H1 (cell line): ENCODE data around the gene SBNO2. TPM values are rescaled to one million over a fixed set of nuclear protein-coding genes. Genes with fewer than 3 reads are reported as not detected.

Experiments
- CTCF ChIA-PET: fragments of 300-600 bp; sonication (Branson Sonifier 250); formaldehyde crosslinking; loops from one replicate; lab custom pipeline; 2021; ENCODE audit not compliant: partially characterized antibody; lab: Charles Lee
- POLR2A ChIA-PET: fragments of 300-600 bp; sonication (Branson Sonifier 250); formaldehyde crosslinking; loops from one replicate; lab custom pipeline; 2021; ENCODE audit warnings: inconsistent platforms; ENCODE audit not compliant: partially characterized antibody; lab: Charles Lee
- DNase-seq, 2 experiments: peaks; one replicate each; pipeline versions ENCODE4 v3.0.0 to v3.0.0-alpha.2; 2010 to 2022; ENCODE audit warnings: low spot score in 2 of 2, low read depth in 1 of 2, mixed read lengths in 1 of 2
- FAIRE-seq: peaks from 2 replicates; lab custom pipeline; 2011; peaks lifted over from hg19 to GRCh38; lab: Jason Lieb, UNC
- H2AFZ ChIP-seq: 2 replicates; pipeline ENCODE4 v1.8.1; 2012; ENCODE audit warnings: low read length, inconsistent platforms
- H2AK5ac ChIP-seq: 2 replicates; pipeline ENCODE4 v1.6.1; 2013; ENCODE audit warnings: low read depth, low read length
- H2BK120ac ChIP-seq: replicated peaks from 2 replicates; pipeline ENCODE3; 2013; ENCODE audit warnings: low read depth, low read length, inconsistent platforms
- H2BK12ac ChIP-seq: 2 replicates; pipeline ENCODE4 v1.6.1; 2013; ENCODE audit warnings: low read depth, low read length
- H2BK15ac ChIP-seq: 2 replicates; pipeline ENCODE4 v1.6.1; 2013; ENCODE audit warnings: low read length
- H2BK20ac ChIP-seq: 2 replicates; pipeline ENCODE4 v1.6.1; 2013; ENCODE audit warnings: low read length
- H2BK5ac ChIP-seq: 2 replicates; pipeline ENCODE4 v1.6.1; 2013; ENCODE audit warnings: low read depth, low read length
- H3K14ac ChIP-seq: 2 replicates; pipeline ENCODE4 v1.6.1; 2013; ENCODE audit warnings: inconsistent platforms; ENCODE audit not compliant: insufficient read length
- H3K18ac ChIP-seq: 2 replicates; pipeline ENCODE4 v1.6.1; 2013; ENCODE audit warnings: low read length; ENCODE audit errors: extremely low read depth
- H3K23ac ChIP-seq: 2 replicates; pipeline ENCODE4 v1.6.1; 2013; ENCODE audit warnings: inconsistent platforms; ENCODE audit not compliant: insufficient read length
- H3K23me2 ChIP-seq: 2 replicates; pipeline ENCODE4 v1.6.1; 2013; ENCODE audit warnings: low read depth, low read length
- H3K27ac ChIP-seq: 2 replicates; pipeline ENCODE4 v1.6.1; 2011; ENCODE audit warnings: low read depth, low read length, inconsistent platforms
- H3K27me3 ChIP-seq, 4 experiments: replicated peaks in 1 of 4; 1 replicate in 1 of 4; 2 replicates in 3 of 4; pipeline versions ENCODE4 v1.6.1 to v1.8.1; 2011 to 2013; ENCODE audit warnings: low read length in 3 of 4, mild to moderate bottlenecking in 3 of 4, inconsistent platforms in 2 of 4, mixed read lengths in 2 of 4, moderate library complexity in 1 of 4; ENCODE audit not compliant: control insufficient read depth in 3 of 4, insufficient read depth in 3 of 4; ENCODE audit errors: extremely low read depth in 1 of 4
- H3K36me3 ChIP-seq, 4 experiments: 2 replicates each; pipeline versions ENCODE4 v1.6.1 to v1.8.1; 2011 to 2013; ENCODE audit warnings: mild to moderate bottlenecking in 4 of 4, low read length in 3 of 4, moderate library complexity in 2 of 4, control low read depth in 1 of 4, inconsistent platforms in 1 of 4; ENCODE audit not compliant: insufficient read depth in 4 of 4, control insufficient read depth in 2 of 4
- H3K4ac ChIP-seq: replicated peaks from 2 replicates; pipeline ENCODE3; 2013; ENCODE audit warnings: low read length, low read depth, mixed read lengths, inconsistent platforms; ENCODE audit not compliant: insufficient read length
- H3K4me1 ChIP-seq, 4 experiments: replicated peaks in 1 of 4; 1 replicate in 1 of 4; 2 replicates in 3 of 4; pipeline versions ENCODE4 v1.6.1 to v1.8.1; 2011 to 2013; ENCODE audit warnings: low read length in 3 of 4, inconsistent platforms in 2 of 4, mixed read lengths in 1 of 4; ENCODE audit not compliant: insufficient read depth in 4 of 4, control insufficient read depth in 3 of 4
- H3K4me2 ChIP-seq, 2 experiments: 2 replicates each; pipeline versions ENCODE4 v1.6.1 to v1.8.1; 2011 to 2013; ENCODE audit warnings: low read depth in 2 of 2, low read length in 2 of 2, control low read depth in 1 of 2, inconsistent platforms in 1 of 2, mild to moderate bottlenecking in 1 of 2; ENCODE audit not compliant: insufficient read depth in 1 of 2
- H3K4me3 ChIP-seq, 4 experiments: fragments of 200-600, 300-600 bp in 1 of 4; sonication (generic), shearing (Covaris generic), sonication (Bioruptor Twin) in 1 of 4; 2 replicates each; pipeline versions ENCODE4 v1.5.1 to v1.8.1; 2011 to 2016; ENCODE audit warnings: low read length in 4 of 4, low read depth in 3 of 4, control low read depth in 2 of 4, inconsistent platforms in 2 of 4, mild to moderate bottlenecking in 2 of 4, mixed read lengths in 1 of 4, moderate library complexity in 1 of 4; ENCODE audit not compliant: insufficient read depth in 2 of 4; ENCODE audit errors: extremely low read depth in 1 of 4
- H3K56ac ChIP-seq: replicated peaks from 2 replicates; pipeline ENCODE3; 2013; ENCODE audit warnings: low read depth, mild to moderate bottlenecking, mixed read lengths, low read length, inconsistent platforms; ENCODE audit not compliant: insufficient read length
- H3K79me1 ChIP-seq: 2 replicates; pipeline ENCODE4 v1.6.1; 2013; ENCODE audit warnings: low read depth, low read length, control low read depth
- H3K79me2 ChIP-seq, 2 experiments: 2 replicates each; pipeline versions ENCODE4 v1.6.1 to v1.8.1; 2012 to 2013; ENCODE audit warnings: low read length in 2 of 2, mild to moderate bottlenecking in 2 of 2, inconsistent platforms in 1 of 2; ENCODE audit not compliant: insufficient read depth in 2 of 2, control insufficient read depth in 1 of 2
- H3K9ac ChIP-seq, 4 experiments: replicated peaks in 1 of 4; 1 replicate in 1 of 4; 2 replicates in 3 of 4; pipeline versions ENCODE4 v1.6.1 to v1.8.1; 2011 to 2013; ENCODE audit warnings: low read depth in 3 of 4, low read length in 3 of 4, control low read depth in 2 of 4, mild to moderate bottlenecking in 2 of 4, moderate library complexity in 2 of 4, inconsistent platforms in 1 of 4; ENCODE audit errors: extremely low read depth in 1 of 4
- H3K9me3 ChIP-seq, 2 experiments: 2 replicates each; pipeline versions ENCODE4 v1.6.1 to v1.8.1; 2012 to 2013; ENCODE audit warnings: mild to moderate bottlenecking in 2 of 2, moderate library complexity in 2 of 2, control low read depth in 1 of 2, inconsistent platforms in 1 of 2, low read depth in 1 of 2, low read length in 1 of 2, mixed read lengths in 1 of 2; ENCODE audit not compliant: insufficient read depth in 2 of 2
- H4K20me1 ChIP-seq, 2 experiments: replicated peaks in 1 of 2; 2 replicates each; pipeline versions ENCODE3 to v1.8.1; 2011 to 2013; ENCODE audit warnings: inconsistent platforms in 2 of 2, low read length in 2 of 2, mild to moderate bottlenecking in 1 of 2; ENCODE audit not compliant: insufficient read depth in 2 of 2, control insufficient read depth in 1 of 2
- H4K5ac ChIP-seq: 2 replicates; pipeline ENCODE4 v1.6.1; 2013; ENCODE audit warnings: low read length, low read depth, mixed read lengths, inconsistent platforms; ENCODE audit not compliant: insufficient read length
- H4K8ac ChIP-seq: 2 replicates; pipeline ENCODE4 v1.8.0; 2013; ENCODE audit warnings: mild to moderate bottlenecking, moderate library complexity, low read length, inconsistent platforms; ENCODE audit not compliant: insufficient read depth; ENCODE audit errors: extremely low read depth
- H4K91ac ChIP-seq: replicated peaks from 2 replicates; pipeline ENCODE3; 2013; ENCODE audit warnings: low read length, mixed read lengths, inconsistent platforms; ENCODE audit not compliant: insufficient read length
- ATF2 ChIP-seq: IDR thresholded peaks from 2 replicates; pipeline ENCODE4 v1.6.1; 2012; ENCODE audit warnings: low read length, inconsistent platforms
- BACH1 ChIP-seq: IDR thresholded peaks from 2 replicates; pipeline ENCODE4 v1.6.1; 2012; ENCODE audit warnings: low read length, improper control_type of control experiment
- JUND ChIP-seq: IDR thresholded peaks from 2 replicates; pipeline ENCODE4 v1.6.1; 2011; ENCODE audit warnings: mild to moderate bottlenecking, improper control_type of control experiment, low read length
- POLR2AphosphoS5 ChIP-seq: IDR thresholded peaks from 2 replicates; pipeline ENCODE4 v1.6.1; 2011; ENCODE audit warnings: low read depth, low read length
- SIX5 ChIP-seq: IDR thresholded peaks from 2 replicates; pipeline ENCODE4 v1.6.1; 2011; ENCODE audit warnings: mild to moderate bottlenecking, low read depth, low read length
- TAF7 ChIP-seq: optimal IDR thresholded peaks from 2 replicates; pipeline ENCODE3; 2011; ENCODE audit warnings: low read depth, mild to moderate bottlenecking, inconsistent platforms, low read length, moderate library complexity, borderline replicate concordance
- YY1 ChIP-seq: IDR thresholded peaks from 2 replicates; pipeline ENCODE4 v1.6.1; 2011; ENCODE audit warnings: low read depth, mild to moderate bottlenecking, low read length
- WGBS, 2 experiments: shearing (Covaris generic) in 1 of 2; methylation state at CpG; one replicate each; pipeline versions ENCODE4 v1.1.6 to v1.1.7; 2013 to 2015; ENCODE audit warnings: low lambda C conversion rate in 2 of 2, mixed read lengths in 2 of 2, inconsistent platforms in 1 of 2, low coverage in 1 of 2, missing lambda C conversion rate in 1 of 2; ENCODE audit not compliant: insufficient replicate concordance in 2 of 2, insufficient coverage in 1 of 2, insufficient read length in 1 of 2; ENCODE audit errors: extremely low coverage in 1 of 2, missing lambda C conversion rate in 1 of 2; 5-methylcytosine and 5-hydroxymethylcytosine counted together
- polyA plus RNA-seq, 7 experiments: library from polyadenylated mRNA; depleted of rRNA in 3 of 7; stranded (reverse) in 5 of 7; unstranded in 2 of 7; fragments of >200 nt in 5 of 7; fragments of 200-250 nt in 2 of 7; gene quantifications; 1 replicate in 5 of 7; 2 replicates in 1 of 7; 4 replicates in 1 of 7; pipeline versions ENCODE4 v1.2.1 to v1.2.3, GENCODE V29; 2011 to 2013; ENCODE audit warnings: missing spikeins in 2 of 7, mixed read lengths in 2 of 7
- total RNA-seq: library from RNA; stranded (reverse); fragmentation: NEBNext Ultra II Directional; extraction: Animal tissue kit (Norgen Biotek cat#: 25700); gene quantifications from 2 replicates; pipeline ENCODE4 v1.2.1, GENCODE V29; 2021

Gene SBNO2
- total and polyA plus RNA-seq, 2 of the 8 experiments (the other 6 are each of a cell fraction or from before 2014, with no cell fraction given), result 12.2 to 31.4 TPM

GRCh38 chr19:1140272-1141027 lies 33.6 kb downstream of the SBNO2 start:
- H3K23ac ChIP-seq, result no peak overlapping the region
- H2BK20ac ChIP-seq, result no peak overlapping the region
- no peak overlapping the region for H3K14ac ChIP-seq
- DNase-seq, result no peak
- no peak overlapping the region for H2BK15ac ChIP-seq
- TF ChIP-seq JUND, result no peak
- no peak for TF ChIP-seq SIX5
- no peak for TF ChIP-seq TAF7
- no peak for TF ChIP-seq BACH1
- no peak for TF ChIP-seq POLR2AphosphoS5
- TF ChIP-seq ATF2, result no peak
- TF ChIP-seq YY1, result no peak
- H2BK120ac ChIP-seq, result no peak overlapping the region
- H3K56ac ChIP-seq, result no peak overlapping the region
- no peak overlapping the region for H3K18ac ChIP-seq
- H3K9me3 ChIP-seq, result no peaks in the 10 kb centered on the region
- H4K5ac ChIP-seq, result no peak overlapping the region
- H4K8ac ChIP-seq, result no peak overlapping the region
- peaks cover 0 to 7% (median 1%) of the 10 kb centered on the region in 4 experiments; a peak in 2 of 8 replicates for H3K36me3 ChIP-seq
- no peak overlapping the region for H3K9ac ChIP-seq
- H3K4ac ChIP-seq, result no peak overlapping the region
- H3K79me2 ChIP-seq, result no peaks in the 10 kb centered on the region
- no peak overlapping the region for H2AFZ ChIP-seq
- no peak overlapping the region for H2AK5ac ChIP-seq
- no peak overlapping the region for H2BK5ac ChIP-seq
- WGBS, 2 experiments, result 98% methylated on average over 19 of the region's 39 CpGs; no CpG with 5 or more reads in 1 of the 2 experiments
- CTCF ChIA-PET, result interaction anchor here (0.8 to 2.0 kb wide), 2 partner anchors 9 to 11 kb away, joined by 3 to 6 read pairs; no protein-coding TSS in a partner anchor
- H3K4me1 ChIP-seq, result peaks cover 0 to 2% (median 0%) of the 10 kb centered on the region in 4 experiments; a peak in 1 of 7 replicates
- POLR2A ChIA-PET, result interaction anchor here (0.7 to 1.1 kb wide), 3 partner anchors 15 to 47 kb away, joined by 3 read pairs; no protein-coding TSS in a partner anchor
- no peak overlapping the region for H3K4me3 ChIP-seq
- H3K79me1 ChIP-seq, result peaks cover 2% of the 10 kb centered on the region; the same call in 1 of the 2 replicates
- FAIRE-seq, result no peak
- H2BK12ac ChIP-seq, result no peak overlapping the region
- H3K27me3 ChIP-seq, result no peaks in the 10 kb centered on the region
- no peak overlapping the region for H4K91ac ChIP-seq
- H3K27ac ChIP-seq, result no peak overlapping the region
- peaks cover 0 to 4% of the 10 kb centered on the region in 2 experiments for H4K20me1 ChIP-seq
- peaks cover 3% of the 10 kb centered on the region; the same call in 1 of the 2 replicates for H3K23me2 ChIP-seq
- H3K4me2 ChIP-seq, result no peak overlapping the region
